Mesothelial cell of epicardium (in vitro differentiated cells): Measurements from ENCODE around the gene TANGO2. TPM values are rescaled to one million over a fixed set of nuclear protein-coding genes. Genes with fewer than 3 reads are reported as not detected.

Experiments
- DNase-seq, 2 experiments: peaks; one replicate each; pipeline ENCODE4 v3.0.0; 2021; ENCODE audit warnings: low spot score in 2 of 2; ENCODE audit not compliant: unreplicated experiment in 2 of 2
- H3K27ac Mint-ChIP-seq: 2 replicates; pipeline ENCODE4 v1.8.0; 2021; ENCODE audit warnings: mixed read lengths
- H3K27me3 Mint-ChIP-seq: 2 replicates; pipeline ENCODE4 v1.8.0; 2021; ENCODE audit warnings: low read depth, mixed read lengths
- H3K36me3 Mint-ChIP-seq: 2 replicates; pipeline ENCODE4 v1.8.0; 2021; ENCODE audit warnings: mixed read lengths
- H3K4me1 Mint-ChIP-seq: 2 replicates; pipeline ENCODE4 v1.8.0; 2021; ENCODE audit warnings: mixed read lengths
- H3K4me3 Mint-ChIP-seq: 2 replicates; pipeline ENCODE4 v1.8.0; 2021; ENCODE audit warnings: mild to moderate bottlenecking, moderate library complexity, mixed read lengths
- H3K9me3 Mint-ChIP-seq: 2 replicates; pipeline ENCODE4 v1.8.0; 2021; ENCODE audit warnings: mixed read lengths
- CTCF ChIP-seq: fragments of 200-600 bp; sonication (generic); IDR thresholded peaks from one replicate; pipeline ENCODE4 v1.5.0; 2021; ENCODE audit warnings: antibody characterized with exemption; ENCODE audit not compliant: unreplicated experiment
- total RNA-seq: library from RNA; stranded (reverse); gene quantifications from 3 replicates; pipeline ENCODE4 v1.2.1, GENCODE V29; 2021

The TANGO2 gene
- total RNA-seq, 1 donor from 2014 or later, result 15.6 TPM

GRCh38 chr22:19990188-19990587 lies 30.7 kb upstream of the TANGO2 start:
- TF ChIP-seq CTCF, result no peak
- Mint-ChIP-seq H3K4me3 (no peak overlapping the region), H3K9me3 (no peaks in the 10 kb centered on the region)

GRCh38 chr22:19990609-19991394 lies 30.1 kb upstream of the TANGO2 start:
- H3K4me1 Mint-ChIP-seq, result peaks cover 3% of the 10 kb centered on the region
- no peak for DNase-seq
- TF ChIP-seq CTCF, result no peak
- H3K27me3 Mint-ChIP-seq, result no peaks in the 10 kb centered on the region
- H3K9me3 Mint-ChIP-seq, result no peaks in the 10 kb centered on the region
- H3K27ac Mint-ChIP-seq, result no peak overlapping the region
- no peak overlapping the region for H3K4me3 Mint-ChIP-seq
- no peaks in the 10 kb centered on the region for H3K36me3 Mint-ChIP-seq

More at GRCh38 chr22:19990188-19990587, 30.7 kb upstream of the TANGO2 start:
- no peaks in the 10 kb centered on the region for H3K36me3 Mint-ChIP-seq
- peaks cover 6% of the 10 kb centered on the region for H3K4me1 Mint-ChIP-seq
- no peaks in the 10 kb centered on the region for H3K27me3 Mint-ChIP-seq
- no peak for DNase-seq
- H3K27ac Mint-ChIP-seq, result no peak overlapping the region

GRCh38 chr22:19991395-19991644 lies 29.6 kb upstream of the TANGO2 start:
- no peak for DNase-seq
- Mint-ChIP-seq H3K4me3 (no peak overlapping the region), H3K27ac (no peak overlapping the region), H3K4me1 (peaks cover under 1% of the 10 kb centered on the region), H3K27me3 (no peaks in the 10 kb centered on the region), H3K36me3 (no peaks in the 10 kb centered on the region), H3K9me3 (no peaks in the 10 kb centered on the region)
- TF ChIP-seq CTCF, result no peak

GRCh38 chr22:19991645-19992451 lies 29.1 kb upstream of the TANGO2 start:
- Mint-ChIP-seq H3K4me1 (no peaks in the 10 kb centered on the region), H3K9me3 (no peaks in the 10 kb centered on the region), H3K27me3 (no peaks in the 10 kb centered on the region), H3K4me3 (no peak overlapping the region), H3K36me3 (no peaks in the 10 kb centered on the region), H3K27ac (no peak overlapping the region)
- TF ChIP-seq CTCF, result no peak
- DNase-seq, result no peak

GRCh38 chr22:19992481-19992911 lies 28.4 kb upstream of the TANGO2 start:
- no peak for DNase-seq
- no peaks in the 10 kb centered on the region for H3K36me3 Mint-ChIP-seq
- H3K4me3 Mint-ChIP-seq, result no peak overlapping the region
- no peaks in the 10 kb centered on the region for H3K4me1 Mint-ChIP-seq
- H3K27ac Mint-ChIP-seq, result no peak overlapping the region
- no peaks in the 10 kb centered on the region for H3K9me3 Mint-ChIP-seq
- no peak for TF ChIP-seq CTCF
- no peaks in the 10 kb centered on the region for H3K27me3 Mint-ChIP-seq
